Stimulated activated memory B cell treated with anti-CD40 and anti-IgM and Interleukin-4, amounts not matched to agents 10 μg/mL and 1 μg/mL and 100 μg/mL, for 72 hours (primary cell): ENCODE results near the gene ZDHHC22.
A peak's percentile ranks its signal among the peaks of the same experiment; 100 is the strongest.

Experiments used
- ATAC-seq: fragments of 150-1000 bp; cut with Tn5 transposase; 2 replicates; pipeline ENCODE4 v1.10.0; 2021
- H3K27ac Mint-ChIP-seq: one replicate; pipeline ENCODE4 v1.8.0; 2022; ENCODE audit warnings: mild to moderate bottlenecking, mixed read lengths
- H3K27me3 Mint-ChIP-seq: one replicate; pipeline ENCODE4 v1.8.0; 2022; ENCODE audit warnings: mixed read lengths
- H3K36me3 Mint-ChIP-seq: one replicate; pipeline ENCODE4 v1.8.0; 2022; ENCODE audit warnings: mixed read lengths
- H3K4me1 Mint-ChIP-seq: one replicate; pipeline ENCODE4 v1.8.0; 2022; ENCODE audit warnings: mixed read lengths
- H3K4me3 Mint-ChIP-seq: one replicate; pipeline ENCODE4 v1.8.0; 2022; ENCODE audit warnings: mild to moderate bottlenecking, moderate library complexity, mixed read lengths
- H3K9me3 Mint-ChIP-seq: one replicate; pipeline ENCODE4 v1.8.0; 2022; ENCODE audit warnings: mixed read lengths

The ZDHHC22 gene

DNA sequence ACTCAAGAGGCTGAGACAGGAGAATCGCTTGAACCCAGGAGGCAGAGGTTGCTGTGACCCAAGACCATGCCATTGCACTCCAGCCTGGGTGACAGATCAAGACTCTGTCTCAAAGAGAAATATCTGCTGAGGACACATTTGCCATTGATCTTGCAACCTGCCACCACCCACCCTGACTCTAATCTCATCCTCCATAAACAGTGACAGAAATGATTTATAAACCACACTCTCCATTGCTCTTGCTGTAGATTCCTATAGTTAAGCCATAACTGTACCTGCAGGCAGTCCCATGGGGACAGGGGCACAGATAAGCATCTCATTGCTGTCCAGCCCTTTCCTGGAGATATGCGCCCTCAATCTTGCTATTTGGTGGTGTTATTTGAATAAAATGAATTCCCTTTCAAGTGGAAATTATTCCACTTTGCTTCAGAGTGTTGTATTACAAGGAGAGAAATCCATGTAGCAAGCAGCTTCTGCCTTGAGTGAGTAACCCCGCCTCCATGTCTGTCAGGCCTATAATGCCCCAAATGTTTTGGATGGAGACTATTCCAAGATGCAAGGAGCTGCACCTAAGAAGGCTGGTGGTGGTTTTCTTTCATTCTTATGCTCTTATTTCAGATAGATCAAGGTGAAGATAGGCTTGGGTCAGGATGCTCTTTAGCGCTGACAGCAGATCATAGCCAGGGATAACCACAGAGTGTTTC is 3.0 kb upstream of the ZDHHC22 start:
- Mint-ChIP-seq H3K4me3 (no peak overlapping the region), H3K9me3 (no peaks in the 10 kb centered on the region), H3K27me3 (peaks cover 63% of the 10 kb centered on the region), H3K36me3 (no peaks in the 10 kb centered on the region), H3K4me1 (peaks cover 24% of the 10 kb centered on the region), H3K27ac (no peak overlapping the region)
- ATAC-seq = no peak

DNA sequence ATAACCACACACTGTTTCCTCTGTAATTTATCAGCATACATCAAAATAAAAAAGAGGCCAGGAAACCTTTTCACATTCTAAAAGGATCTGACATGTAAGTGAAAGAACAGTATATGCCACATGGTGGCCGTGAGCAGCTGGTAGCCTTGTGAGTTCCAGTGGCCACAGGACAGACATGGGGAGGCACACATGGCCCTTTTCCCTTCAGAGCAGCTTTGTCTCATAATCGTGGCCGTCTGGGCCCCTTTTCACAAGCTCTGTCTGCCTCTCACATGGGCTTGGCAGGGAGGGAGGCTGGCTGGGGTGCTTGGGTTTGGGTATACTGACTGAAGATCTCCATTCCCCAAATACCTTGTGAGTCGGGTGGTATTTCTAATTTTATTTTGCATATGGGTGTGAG is 1.5 kb upstream of the ZDHHC22 start:
- no peaks in the 10 kb centered on the region for H3K36me3 Mint-ChIP-seq
- H3K4me3 Mint-ChIP-seq = no peak overlapping the region
- no peaks in the 10 kb centered on the region for H3K9me3 Mint-ChIP-seq
- H3K4me1 Mint-ChIP-seq = peaks cover 36% of the 10 kb centered on the region
- peaks cover 78% of the 10 kb centered on the region for H3K27me3 Mint-ChIP-seq
- no peak for ATAC-seq
- no peak overlapping the region for H3K27ac Mint-ChIP-seq

DNA sequence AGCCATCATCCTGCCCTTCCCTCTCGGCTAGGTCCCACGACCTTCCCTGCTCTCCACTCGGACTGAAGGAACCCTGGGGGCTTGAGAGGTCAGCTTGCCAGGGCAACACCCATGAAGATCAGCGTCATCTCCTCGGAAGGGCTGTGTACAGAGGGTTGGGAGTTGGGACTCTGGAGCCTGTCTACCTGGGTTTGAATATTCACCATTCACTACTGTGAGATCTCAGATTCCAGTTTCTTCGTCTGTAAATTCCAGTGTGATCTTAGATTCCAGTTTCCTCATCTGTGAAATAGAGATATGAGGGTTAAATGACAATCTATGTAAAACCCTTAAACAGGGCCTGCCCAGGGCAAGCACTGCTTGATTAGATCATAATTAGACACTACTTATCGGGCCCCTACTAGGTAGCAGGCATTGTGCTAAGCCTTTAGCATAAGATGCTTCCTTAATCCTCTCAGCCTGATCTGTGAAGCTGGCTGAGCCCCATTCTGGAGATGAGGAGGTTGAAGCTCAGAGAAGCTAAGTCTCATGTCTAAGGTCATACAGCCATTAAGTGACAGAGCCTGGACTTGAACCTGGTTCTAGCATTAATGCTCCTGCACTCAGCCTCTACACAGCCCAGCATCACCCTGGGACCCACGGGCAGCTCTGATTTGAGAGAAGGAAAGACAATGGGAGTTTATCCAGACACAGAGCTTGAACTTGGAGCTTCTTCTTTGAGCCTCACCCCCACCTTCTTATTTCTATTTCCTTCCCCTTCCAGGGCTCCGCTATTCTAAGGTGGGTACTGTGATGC is 612 bp upstream of the ZDHHC22 start:
- peaks cover 86% of the 10 kb centered on the region for H3K27me3 Mint-ChIP-seq
- H3K36me3 Mint-ChIP-seq = no peaks in the 10 kb centered on the region
- H3K27ac Mint-ChIP-seq = no peak overlapping the region
- H3K4me3 Mint-ChIP-seq = peak overlapping the region; percentile 52
- no peak for ATAC-seq
- no peaks in the 10 kb centered on the region for H3K9me3 Mint-ChIP-seq
- peaks cover 36% of the 10 kb centered on the region for H3K4me1 Mint-ChIP-seq

DNA sequence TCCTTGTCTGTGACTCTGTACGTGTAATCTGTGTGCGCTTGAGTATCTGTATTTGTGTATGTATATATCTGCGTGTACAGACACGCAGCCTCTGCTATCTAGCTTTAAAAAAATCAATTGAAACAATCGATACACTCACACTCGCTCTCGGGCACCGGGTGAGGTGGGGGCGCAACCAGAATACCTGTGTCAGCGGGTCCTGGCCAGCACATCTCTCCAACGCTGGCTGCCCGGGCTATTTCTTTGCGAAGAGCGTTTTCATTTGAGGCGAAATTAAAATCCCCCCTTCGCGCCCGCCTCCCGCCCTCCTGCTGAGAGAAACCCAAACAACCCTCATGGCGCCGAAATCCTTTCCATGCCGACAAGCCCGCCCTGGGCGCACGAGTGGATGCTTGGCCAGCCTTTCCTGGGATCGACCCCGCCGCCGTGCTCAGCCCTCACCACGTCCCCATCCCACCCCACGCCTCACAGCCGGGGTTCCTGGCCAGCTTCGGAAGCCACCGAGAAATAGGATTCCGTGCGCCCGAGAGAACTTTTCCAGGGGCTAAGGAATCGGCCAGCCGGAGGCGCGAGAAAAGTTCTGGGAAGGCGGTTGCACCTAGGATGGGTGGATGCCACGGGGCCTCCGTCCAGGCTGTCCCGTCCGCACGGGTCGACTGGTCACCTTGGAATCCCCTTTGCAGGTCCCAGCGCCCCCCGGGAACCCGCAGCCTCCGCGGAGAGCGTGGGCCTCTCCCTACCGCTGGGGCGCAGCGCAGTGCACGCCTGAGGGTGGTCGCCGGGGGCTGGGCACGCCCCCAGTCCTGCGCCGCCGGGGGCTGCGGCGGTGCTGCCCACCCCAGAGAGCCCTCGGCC is 1.0 kb downstream of the ZDHHC22 start:
- H3K27me3 Mint-ChIP-seq = peaks cover 81% of the 10 kb centered on the region
- no peaks in the 10 kb centered on the region for H3K9me3 Mint-ChIP-seq
- H3K27ac Mint-ChIP-seq = no peak overlapping the region
- H3K4me3 Mint-ChIP-seq = peak overlapping the region; percentile 56
- ATAC-seq = no peak
- H3K4me1 Mint-ChIP-seq = peaks cover 36% of the 10 kb centered on the region
- H3K36me3 Mint-ChIP-seq = no peaks in the 10 kb centered on the region

DNA sequence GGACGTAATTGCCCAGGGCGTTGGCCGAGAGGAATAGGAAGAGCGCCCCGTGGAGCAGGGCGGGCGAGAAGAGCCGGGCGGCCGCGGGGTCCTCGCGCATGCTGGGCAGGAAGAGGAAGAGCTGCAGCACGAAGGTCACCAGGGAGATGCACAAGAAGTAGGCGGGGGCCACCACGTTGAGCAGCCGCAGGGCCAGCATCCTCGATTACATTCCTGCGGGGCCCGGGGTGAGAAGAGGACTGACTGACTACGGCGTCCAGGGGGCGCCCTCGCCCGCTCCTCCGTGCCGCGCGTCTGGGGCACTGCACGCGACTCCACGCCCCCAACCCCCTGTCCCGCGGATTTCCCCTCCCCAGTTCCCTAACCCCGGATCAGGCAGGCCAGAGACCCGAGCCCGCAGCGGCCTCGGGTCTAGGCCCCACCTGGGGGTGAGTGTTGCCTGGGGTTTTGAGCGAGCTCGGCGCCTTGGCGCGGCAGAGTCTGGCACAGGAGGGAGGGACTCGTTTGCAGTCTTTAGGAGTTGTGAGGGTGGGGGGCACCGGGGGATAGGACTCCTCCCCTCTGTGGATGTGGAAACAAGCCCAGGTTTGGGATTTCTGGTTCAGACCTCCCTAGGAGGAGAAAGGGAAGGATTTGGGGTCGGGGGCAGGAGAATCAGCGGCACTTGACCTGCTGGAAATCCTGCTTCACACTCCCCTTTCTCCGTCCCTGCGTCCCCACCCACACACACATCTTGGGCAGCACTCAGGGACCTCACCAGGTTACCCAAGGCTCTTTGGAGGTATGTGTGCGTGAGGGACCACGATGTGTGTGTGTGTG is 1.8 kb downstream of the ZDHHC22 start:
- Mint-ChIP-seq H3K4me3 (peak overlapping the region; percentile 56), H3K27ac (no peak overlapping the region), H3K4me1 (peaks cover 36% of the 10 kb centered on the region), H3K36me3 (no peaks in the 10 kb centered on the region), H3K9me3 (no peaks in the 10 kb centered on the region), H3K27me3 (peaks cover 87% of the 10 kb centered on the region)
- peak; percentile 79 for ATAC-seq

DNA sequence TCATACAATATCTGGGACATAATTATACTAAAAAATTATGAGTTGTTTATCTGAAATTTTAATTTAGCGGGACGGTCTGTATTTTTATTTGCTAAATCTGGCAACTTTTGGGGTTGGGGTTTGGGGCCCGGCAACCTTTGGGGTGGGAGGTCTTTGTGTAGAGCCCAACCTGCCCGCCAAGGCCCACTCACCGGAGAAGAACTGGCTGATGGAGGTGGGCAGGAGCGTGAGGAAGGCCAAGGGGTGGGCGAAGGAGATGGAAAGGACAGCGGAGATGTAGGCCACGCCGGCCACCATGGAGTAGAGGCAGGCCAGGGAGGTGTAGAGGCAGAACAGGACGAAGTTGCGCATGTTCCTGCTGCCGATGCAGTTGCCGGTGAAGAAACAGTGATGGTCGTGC is 2.6 kb downstream of the ZDHHC22 start:
- Mint-ChIP-seq H3K36me3 (no peaks in the 10 kb centered on the region), H3K27me3 (peaks cover 87% of the 10 kb centered on the region), H3K4me3 (peak overlapping the region; percentile 53), H3K27ac (no peak overlapping the region), H3K4me1 (peaks cover 38% of the 10 kb centered on the region), H3K9me3 (no peaks in the 10 kb centered on the region)
- no peak for ATAC-seq

DNA sequence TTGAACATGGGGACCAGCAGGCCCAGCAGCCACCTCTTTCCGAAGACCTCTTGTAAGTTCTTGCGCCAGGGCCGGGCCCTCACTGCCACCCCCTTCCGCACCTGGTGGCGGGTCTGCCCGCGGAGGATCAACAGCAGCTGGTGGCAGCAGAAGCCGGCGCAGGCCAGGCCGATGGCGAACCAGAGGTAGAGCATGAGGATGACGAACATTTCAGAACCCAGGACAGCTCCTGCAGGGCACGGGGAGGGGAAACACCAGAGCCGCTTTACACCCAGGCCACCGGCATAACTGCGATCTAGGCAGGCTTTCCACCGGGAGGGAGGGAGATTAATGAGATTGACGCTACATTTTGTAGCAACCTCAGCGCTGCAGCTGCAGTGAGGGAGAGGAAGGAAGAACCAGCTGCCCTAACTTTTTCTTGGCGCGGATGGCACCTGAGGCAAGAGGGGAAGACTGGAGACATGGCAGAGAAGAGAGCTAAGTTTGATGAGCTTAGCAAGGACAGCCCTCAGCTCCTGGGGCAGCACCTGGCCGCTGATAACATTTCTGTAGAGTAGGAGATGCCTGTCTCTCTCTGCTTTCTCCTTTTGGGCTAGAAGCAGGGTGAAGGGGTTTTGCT is 7.8 kb downstream of the ZDHHC22 start:
- peaks cover 71% of the 10 kb centered on the region for H3K27me3 Mint-ChIP-seq
- no peaks in the 10 kb centered on the region for H3K36me3 Mint-ChIP-seq
- H3K9me3 Mint-ChIP-seq = no peaks in the 10 kb centered on the region
- H3K4me1 Mint-ChIP-seq = peaks cover 16% of the 10 kb centered on the region
- peak overlapping the region; percentile 3 for H3K4me3 Mint-ChIP-seq
- ATAC-seq = peak; percentile 72
- H3K27ac Mint-ChIP-seq = no peak overlapping the region

DNA sequence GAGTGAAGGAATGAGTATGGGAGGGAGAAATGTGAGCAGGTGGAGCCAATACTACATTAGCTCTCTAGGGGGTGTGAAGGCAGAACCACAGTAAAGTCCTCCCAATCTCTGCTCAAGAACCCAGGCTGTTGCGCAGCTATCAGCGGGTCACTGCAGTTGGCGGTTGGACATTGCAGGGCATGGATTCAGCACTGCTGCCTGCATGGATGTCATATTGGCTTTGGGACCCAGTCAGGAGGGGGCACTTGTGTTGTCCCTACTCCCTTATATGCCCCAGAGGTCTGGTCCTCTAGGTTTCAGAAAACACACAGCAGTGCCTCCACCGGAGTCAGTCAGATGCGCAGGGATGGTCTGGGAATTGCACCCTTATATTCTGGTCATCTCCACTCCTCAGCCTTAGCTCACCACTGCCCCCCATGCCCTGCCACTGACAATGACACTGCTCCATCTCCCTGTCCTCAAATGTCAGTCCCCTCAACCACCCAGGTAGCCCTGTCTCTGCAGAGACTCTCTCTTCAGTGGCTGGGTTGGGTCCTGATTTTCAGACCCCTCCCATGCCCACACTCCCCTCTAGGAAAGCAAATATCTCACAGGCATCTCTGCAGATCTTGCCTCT is 9.6 kb downstream of the ZDHHC22 start:
- no peak overlapping the region for H3K4me3 Mint-ChIP-seq
- H3K27ac Mint-ChIP-seq = no peak overlapping the region
- peaks cover 53% of the 10 kb centered on the region for H3K27me3 Mint-ChIP-seq
- H3K36me3 Mint-ChIP-seq = no peaks in the 10 kb centered on the region
- H3K9me3 Mint-ChIP-seq = no peaks in the 10 kb centered on the region
- ATAC-seq = no peak
- peaks cover 12% of the 10 kb centered on the region for H3K4me1 Mint-ChIP-seq

DNA sequence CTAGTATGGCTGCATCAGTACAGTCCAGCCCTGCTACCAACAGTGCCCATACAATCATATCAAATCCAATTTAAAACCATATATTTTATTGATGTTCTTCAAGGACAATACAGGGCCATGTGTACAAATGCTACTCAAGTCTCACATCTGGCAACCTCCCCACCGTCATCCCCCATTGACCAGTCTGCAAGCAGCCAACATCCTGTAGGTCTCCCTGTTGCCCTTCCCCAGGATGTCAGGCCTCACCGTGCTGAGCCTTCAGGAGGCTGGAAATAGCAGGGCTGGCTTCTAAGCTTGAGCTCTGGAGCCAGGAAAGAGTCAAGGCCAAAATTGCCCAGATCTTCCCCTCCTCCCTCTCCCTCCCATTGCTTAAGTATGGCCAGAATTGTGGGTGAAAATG is 10.4 kb downstream of the ZDHHC22 start:
- Mint-ChIP-seq H3K27ac (no peak overlapping the region), H3K4me1 (peaks cover 12% of the 10 kb centered on the region), H3K27me3 (peaks cover 45% of the 10 kb centered on the region), H3K4me3 (no peak overlapping the region), H3K36me3 (no peaks in the 10 kb centered on the region), H3K9me3 (no peaks in the 10 kb centered on the region)
- no peak for ATAC-seq

DNA sequence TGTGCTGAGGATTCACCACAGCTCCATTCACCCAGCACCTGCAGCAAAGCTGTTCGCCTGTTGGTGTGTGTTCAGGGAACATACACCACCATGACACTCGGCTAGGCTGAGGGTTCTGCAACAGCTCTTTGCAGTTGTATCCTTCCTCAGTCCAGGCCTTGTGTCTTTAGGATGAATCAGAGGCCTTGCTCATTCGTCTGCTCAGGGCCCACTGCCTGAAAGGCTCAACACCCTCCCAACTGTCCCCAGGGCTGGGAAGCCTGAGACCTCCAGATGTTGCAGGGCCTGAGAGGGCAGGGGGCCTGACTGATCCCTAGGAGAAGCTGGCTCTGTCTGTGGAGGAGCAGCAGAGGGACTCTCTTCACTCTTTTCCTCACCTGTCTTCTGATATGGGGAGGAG is 11.2 kb downstream of the ZDHHC22 start:
- no peak overlapping the region for H3K27ac Mint-ChIP-seq

DNA sequence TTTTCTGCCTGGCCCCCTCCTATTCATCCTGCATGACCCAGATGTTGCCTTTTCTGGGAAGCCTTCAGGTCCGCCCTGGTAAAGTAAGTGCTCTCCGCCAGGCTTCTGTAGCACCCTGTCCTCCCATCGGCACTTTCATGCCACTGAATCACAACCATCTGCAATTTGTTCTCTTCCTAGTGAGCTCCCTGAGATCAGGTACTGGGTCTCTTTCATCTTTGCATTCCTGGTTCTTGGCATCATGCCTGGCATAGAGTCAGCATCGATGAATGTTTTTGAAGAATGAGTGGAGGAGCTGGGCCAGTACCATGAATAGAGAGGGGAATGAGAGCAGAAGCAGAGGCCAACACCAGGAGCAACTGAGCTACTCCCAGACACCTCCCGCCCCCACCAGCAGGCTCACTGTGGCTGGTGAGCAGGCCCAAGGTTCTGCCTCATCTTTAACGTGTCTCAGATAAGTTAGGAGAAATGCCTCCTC is 13.1 kb downstream of the ZDHHC22 start:
- H3K27me3 Mint-ChIP-seq = peaks cover 23% of the 10 kb centered on the region
- H3K9me3 Mint-ChIP-seq = no peaks in the 10 kb centered on the region
- no peaks in the 10 kb centered on the region for H3K36me3 Mint-ChIP-seq
- H3K27ac Mint-ChIP-seq = no peak overlapping the region
- no peak overlapping the region for H3K4me3 Mint-ChIP-seq
- ATAC-seq = no peak
- H3K4me1 Mint-ChIP-seq = peaks cover 22% of the 10 kb centered on the region

More for the DNA sequence above, 11.2 kb downstream of the ZDHHC22 start:
- no peak for ATAC-seq
- Mint-ChIP-seq H3K4me3 (no peak overlapping the region), H3K4me1 (peaks cover 15% of the 10 kb centered on the region), H3K27me3 (peaks cover 42% of the 10 kb centered on the region), H3K9me3 (no peaks in the 10 kb centered on the region), H3K36me3 (no peaks in the 10 kb centered on the region)

DNA sequence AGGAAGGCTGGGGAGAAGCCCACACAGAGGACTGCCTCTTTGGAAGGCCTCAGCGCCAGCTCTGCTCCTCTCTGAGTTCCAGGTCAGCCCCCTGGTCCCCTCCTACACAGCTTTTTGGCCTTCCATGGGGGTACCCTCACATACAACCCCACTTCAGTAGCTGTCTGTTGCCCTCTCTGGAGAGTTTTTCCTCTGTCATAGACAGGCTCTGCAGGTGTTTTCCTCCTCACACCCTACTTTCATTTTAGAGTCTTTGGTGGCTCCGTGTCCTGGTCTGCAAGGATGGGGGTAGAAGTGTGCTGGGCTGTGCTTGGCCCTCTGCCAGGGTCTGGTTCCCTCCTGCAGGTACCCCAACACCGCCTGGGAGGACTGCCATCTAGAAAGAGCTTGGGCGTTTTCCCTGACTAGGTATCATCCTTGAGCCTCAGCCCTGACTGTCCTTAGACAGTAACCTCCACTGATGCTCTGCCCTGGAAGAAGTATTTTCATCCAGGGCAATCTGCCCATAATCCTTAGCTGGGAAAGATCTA is 15.1 kb downstream of the ZDHHC22 start:
- Mint-ChIP-seq H3K27me3 (peaks cover 4% of the 10 kb centered on the region), H3K4me1 (peaks cover 37% of the 10 kb centered on the region), H3K27ac (no peak overlapping the region), H3K9me3 (no peaks in the 10 kb centered on the region), H3K36me3 (no peaks in the 10 kb centered on the region), H3K4me3 (no peak overlapping the region)
- no peak for ATAC-seq

DNA sequence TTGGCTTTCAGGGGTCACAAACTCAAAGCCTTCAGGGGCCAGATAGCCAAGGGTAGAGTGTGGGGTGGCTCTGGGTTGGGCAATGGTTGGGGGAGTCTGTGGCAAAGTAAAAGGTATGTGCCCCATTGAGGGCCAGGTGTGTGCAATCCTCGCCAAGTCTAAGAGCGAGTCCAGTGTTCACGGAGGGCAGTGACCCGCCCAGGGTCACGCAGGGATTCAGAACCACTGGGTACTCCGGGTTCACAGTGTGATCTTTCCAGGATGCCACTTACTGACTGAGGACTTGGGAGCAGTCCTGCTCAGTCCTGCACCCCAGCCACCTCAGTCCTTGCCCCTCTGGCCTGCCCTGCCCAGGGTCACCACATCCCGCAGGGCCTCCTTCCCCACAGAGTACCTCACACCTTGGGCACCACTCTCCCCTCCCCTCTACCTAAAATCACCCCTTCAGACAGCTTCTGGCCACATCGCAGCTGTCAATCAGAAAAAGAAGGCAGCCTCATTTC is 15.7 kb downstream of the ZDHHC22 start:
- Mint-ChIP-seq H3K27ac (peak overlapping the region; percentile 92), H3K9me3 (no peaks in the 10 kb centered on the region), H3K4me3 (peak overlapping the region; percentile 68), H3K27me3 (no peaks in the 10 kb centered on the region), H3K36me3 (no peaks in the 10 kb centered on the region), H3K4me1 (peaks cover 44% of the 10 kb centered on the region)
- ATAC-seq = no peak
